RWPE2 (cell line): ENCODE results near the gene TSKS.

ENCODE experiments used
- ATAC-seq: fragments of 200-7000 bp; cut with Tn5 transposase; 3 replicates; pipeline ENCODE4 v1.9.1; 2021; ENCODE audit warnings: low read depth
- DNase-seq: peaks from one replicate; pipeline ENCODE4 v3.0.0-alpha.2; 2020; ENCODE audit warnings: low spot score
- H3K27ac ChIP-seq: fragments of 450-650 bp; 2 replicates; pipeline ENCODE4 v1.5.1; 2017; ENCODE audit warnings: mild to moderate bottlenecking; ENCODE audit not compliant: poor library complexity, severe bottlenecking
- H3K27me3 ChIP-seq: fragments of 250-450 bp; sonication (Bioruptor Pico); 2 replicates; pipeline ENCODE4 v1.5.1; 2021; ENCODE audit warnings: mild to moderate bottlenecking, moderate library complexity; ENCODE audit not compliant: insufficient read depth, poor library complexity, severe bottlenecking
- H3K36me3 ChIP-seq: fragments of 250-450 bp; sonication (Bioruptor Pico); 2 replicates; pipeline ENCODE4 v1.5.1; 2020; ENCODE audit warnings: low read depth, mild to moderate bottlenecking, moderate library complexity
- H3K4me1 ChIP-seq: fragments of 250-450 bp; sonication (Bioruptor Pico); 2 replicates; pipeline ENCODE4 v1.5.1; 2021; ENCODE audit warnings: mild to moderate bottlenecking, moderate library complexity; ENCODE audit not compliant: insufficient read depth, poor library complexity, severe bottlenecking
- H3K4me3 ChIP-seq: fragments of 250-450 bp; sonication (Bioruptor Pico); 2 replicates; pipeline ENCODE4 v1.5.1; 2021; ENCODE audit warnings: mild to moderate bottlenecking, moderate library complexity; ENCODE audit not compliant: severe bottlenecking
- H3K9me3 ChIP-seq: fragments of 250-450 bp; sonication (Bioruptor Pico); 2 replicates; pipeline ENCODE4 v1.5.1; 2021; ENCODE audit warnings: mild to moderate bottlenecking, moderate library complexity; ENCODE audit not compliant: severe bottlenecking
- TF ChIP-seq, protein P1 (sequence below): fragments of 450-650 bp; IDR thresholded peaks from one replicate; pipeline ENCODE4 v1.5.1; 2017; ENCODE audit warnings: mild to moderate bottlenecking, moderate library complexity; ENCODE audit not compliant: poor library complexity, severe bottlenecking

The TSKS gene

GRCh38 chr19:49752701-49753100, 10.4 kb downstream of the TSKS start:
- TF ChIP-seq, protein P1, sequence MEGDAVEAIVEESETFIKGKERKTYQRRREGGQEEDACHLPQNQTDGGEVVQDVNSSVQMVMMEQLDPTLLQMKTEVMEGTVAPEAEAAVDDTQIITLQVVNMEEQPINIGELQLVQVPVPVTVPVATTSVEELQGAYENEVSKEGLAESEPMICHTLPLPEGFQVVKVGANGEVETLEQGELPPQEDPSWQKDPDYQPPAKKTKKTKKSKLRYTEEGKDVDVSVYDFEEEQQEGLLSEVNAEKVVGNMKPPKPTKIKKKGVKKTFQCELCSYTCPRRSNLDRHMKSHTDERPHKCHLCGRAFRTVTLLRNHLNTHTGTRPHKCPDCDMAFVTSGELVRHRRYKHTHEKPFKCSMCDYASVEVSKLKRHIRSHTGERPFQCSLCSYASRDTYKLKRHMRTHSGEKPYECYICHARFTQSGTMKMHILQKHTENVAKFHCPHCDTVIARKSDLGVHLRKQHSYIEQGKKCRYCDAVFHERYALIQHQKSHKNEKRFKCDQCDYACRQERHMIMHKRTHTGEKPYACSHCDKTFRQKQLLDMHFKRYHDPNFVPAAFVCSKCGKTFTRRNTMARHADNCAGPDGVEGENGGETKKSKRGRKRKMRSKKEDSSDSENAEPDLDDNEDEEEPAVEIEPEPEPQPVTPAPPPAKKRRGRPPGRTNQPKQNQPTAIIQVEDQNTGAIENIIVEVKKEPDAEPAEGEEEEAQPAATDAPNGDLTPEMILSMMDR: no peak
- Histone ChIP-seq H3K9me3 (peaks cover 11% of the 10 kb centered on the region), H3K27ac (no peak overlapping the region), H3K36me3 (no peaks in the 10 kb centered on the region), H3K27me3 (no peaks in the 10 kb centered on the region), H3K4me1 (no peaks in the 10 kb centered on the region), H3K4me3 (no peak overlapping the region)
- DNase-seq: no peak
- no peak for ATAC-seq

DNA sequence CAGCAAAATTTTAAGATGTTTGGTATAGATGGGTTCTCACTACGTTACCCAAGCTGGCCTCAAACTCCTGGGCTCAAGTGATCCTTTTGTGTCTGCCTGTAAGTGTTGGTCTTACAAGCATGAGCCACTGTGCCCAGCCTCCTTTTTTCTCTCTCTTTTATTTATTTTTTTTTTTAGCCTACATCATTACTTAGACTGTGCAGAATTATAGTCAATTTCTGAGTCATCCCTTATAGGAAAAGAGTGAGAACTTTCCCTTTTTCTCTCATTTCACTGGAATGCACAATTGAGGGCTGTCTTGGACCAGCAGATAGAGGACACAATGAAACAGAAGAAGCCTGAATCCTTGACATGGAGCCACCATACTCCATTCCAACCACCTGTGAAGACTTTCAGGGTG, 13.3 kb downstream of the TSKS start:
- no peak for DNase-seq
- ATAC-seq: no peak
- Histone ChIP-seq H3K9me3 (peaks cover 5% of the 10 kb centered on the region), H3K4me1 (no peaks in the 10 kb centered on the region), H3K4me3 (no peak overlapping the region), H3K36me3 (no peaks in the 10 kb centered on the region), H3K27ac (no peak overlapping the region), H3K27me3 (no peaks in the 10 kb centered on the region)
- TF ChIP-seq, protein P1: no peak

DNA sequence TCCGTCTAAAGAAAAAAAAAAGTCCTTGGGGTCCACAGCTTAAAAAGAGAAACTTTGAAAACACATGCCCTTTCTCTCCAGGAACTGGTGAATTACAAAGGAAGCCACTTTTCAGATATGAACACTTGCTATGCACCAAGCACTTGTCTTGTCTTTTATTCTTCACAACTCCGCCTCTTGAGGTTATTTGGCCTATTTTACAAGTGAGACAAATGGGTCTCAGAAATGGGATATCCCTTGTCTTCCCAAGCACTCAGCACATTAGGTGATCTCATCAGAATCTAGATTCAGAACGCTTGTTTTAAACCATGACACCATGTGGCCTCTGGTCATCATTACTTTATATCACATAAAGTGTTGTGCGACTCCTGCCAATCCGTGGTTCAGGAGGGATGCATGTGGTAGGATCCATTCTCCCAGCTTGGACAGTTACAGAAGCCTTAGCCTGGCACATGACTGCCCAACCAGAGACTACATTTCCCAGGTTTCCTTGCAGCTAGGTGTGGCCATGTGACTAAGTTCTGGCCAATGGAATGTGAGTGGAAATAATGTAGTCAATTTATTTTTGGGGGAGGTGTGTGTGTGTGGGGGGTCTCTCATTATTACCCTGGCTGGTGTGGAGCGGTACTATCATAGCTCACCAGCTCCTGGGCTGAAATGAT, 13.9 kb downstream of the TSKS start:
- peaks cover 5% of the 10 kb centered on the region for H3K9me3 ChIP-seq
- TF ChIP-seq, protein P1: no peak
- no peak for ATAC-seq
- H3K4me1 ChIP-seq: no peaks in the 10 kb centered on the region
- no peaks in the 10 kb centered on the region for H3K27me3 ChIP-seq
- no peak overlapping the region for H3K27ac ChIP-seq
- DNase-seq: no peak
- H3K4me3 ChIP-seq: no peak overlapping the region
- no peaks in the 10 kb centered on the region for H3K36me3 ChIP-seq

DNA sequence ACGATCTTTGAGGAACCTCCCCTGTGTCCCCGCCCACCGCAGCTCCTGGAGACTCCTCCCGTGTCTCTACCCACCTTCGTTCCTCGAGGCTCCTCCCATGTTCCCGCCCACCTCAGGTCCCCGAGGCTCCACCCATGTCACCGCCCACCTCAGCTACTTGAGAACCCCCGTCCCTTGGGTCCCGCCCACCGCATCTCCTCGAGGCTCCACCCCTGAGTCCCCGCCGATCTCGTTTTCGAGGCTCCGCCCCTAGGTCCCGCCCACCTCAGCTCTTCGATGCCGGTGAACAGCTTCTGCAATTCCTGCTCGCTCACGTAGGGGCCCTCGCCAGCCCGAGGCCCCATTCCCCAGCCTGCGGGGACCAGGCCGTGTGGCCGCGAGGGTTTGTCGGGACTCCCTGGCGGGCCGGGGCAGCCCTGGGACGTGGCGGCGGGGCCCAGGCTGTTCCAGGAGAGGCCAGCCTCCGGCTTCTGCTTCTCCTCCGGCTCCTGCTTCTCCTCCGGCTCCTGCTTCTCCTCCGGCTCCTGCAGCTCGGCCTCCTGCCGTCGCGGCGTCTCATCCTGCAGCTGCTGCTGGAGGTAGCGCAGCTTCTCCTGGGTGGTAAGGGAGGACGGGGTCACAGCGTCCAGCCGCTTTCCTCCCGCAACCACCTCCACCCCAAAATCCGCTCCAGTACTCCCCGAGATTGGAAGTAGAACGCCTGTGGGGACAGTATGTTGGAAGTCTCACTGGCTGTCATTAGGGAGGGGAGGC, 16.7 kb downstream of the TSKS start:
- H3K36me3 ChIP-seq: no peaks in the 10 kb centered on the region
- TF ChIP-seq, protein P1: no peak
- no peaks in the 10 kb centered on the region for H3K27me3 ChIP-seq
- DNase-seq: peak; percentile 78
- no peak overlapping the region for H3K4me3 ChIP-seq
- no peak overlapping the region for H3K27ac ChIP-seq
- H3K4me1 ChIP-seq: no peaks in the 10 kb centered on the region
- no peaks in the 10 kb centered on the region for H3K9me3 ChIP-seq
- ATAC-seq: peak; percentile 73

DNA sequence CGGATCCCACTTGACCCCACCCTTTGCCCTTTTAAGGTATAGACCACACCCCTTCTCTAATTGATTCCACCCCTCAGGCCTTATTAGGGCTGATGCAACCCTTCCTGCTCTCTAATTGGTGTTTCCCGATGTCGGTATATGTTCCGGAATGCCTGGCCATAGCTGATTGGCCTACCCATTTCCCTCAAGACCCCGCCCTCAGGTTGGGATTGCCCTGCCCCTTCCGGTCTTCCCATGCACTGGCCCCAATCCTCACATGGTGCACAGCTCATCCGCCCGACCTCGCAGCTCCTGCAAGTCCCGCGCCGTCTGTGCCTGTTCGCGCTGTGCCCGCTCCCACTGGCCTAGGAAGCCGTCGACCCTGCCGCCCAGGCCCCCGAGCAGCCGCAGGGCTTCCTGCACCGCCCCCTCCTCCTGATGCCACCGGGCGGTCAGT, 18.1 kb downstream of the TSKS start:
- H3K27ac ChIP-seq: no peak overlapping the region
- TF ChIP-seq, protein P1: no peak
- H3K36me3 ChIP-seq: no peaks in the 10 kb centered on the region
- no peak overlapping the region for H3K4me3 ChIP-seq
- no peaks in the 10 kb centered on the region for H3K27me3 ChIP-seq
- no peaks in the 10 kb centered on the region for H3K4me1 ChIP-seq
- H3K9me3 ChIP-seq: no peaks in the 10 kb centered on the region
- ATAC-seq: no peak
- DNase-seq: peak; percentile 66
